Hepatocyte (in vitro differentiated cells): ENCODE measurements around the gene MCMBP.

Source experiments
- CTCF ChIP-seq: fragments of 200-600 bp; sonication (generic); IDR thresholded peaks from 2 replicates; pipeline ENCODE4 v1.5.1; 2016; ENCODE audit warnings: antibody characterized with exemption, mild to moderate bottlenecking; ENCODE audit not compliant: poor library complexity
- EZH2 ChIP-seq: fragments of 200-600 bp; sonication (generic); IDR thresholded peaks from 2 replicates; pipeline ENCODE4 v1.6.1; 2016; ENCODE audit warnings: antibody characterized with exemption, mild to moderate bottlenecking, borderline replicate concordance

- no peak for TF ChIP-seq CTCF
- TF ChIP-seq EZH2: no peak
Observed at GRCh38 chr10:119896061-119896655, 23.5 kb upstream of the MCMBP start.
